HG03135 (cell line): ENCODE data around the gene CGNL1.

Experiments
- ATAC-seq: cut with Tn5 transposase; IDR thresholded peaks from one replicate; pipeline ENCODE4 v1.9.1; 2021; ENCODE audit warnings: mild to moderate bottlenecking, moderate library complexity; ENCODE audit not compliant: unreplicated experiment

The CGNL1 gene

DNA sequence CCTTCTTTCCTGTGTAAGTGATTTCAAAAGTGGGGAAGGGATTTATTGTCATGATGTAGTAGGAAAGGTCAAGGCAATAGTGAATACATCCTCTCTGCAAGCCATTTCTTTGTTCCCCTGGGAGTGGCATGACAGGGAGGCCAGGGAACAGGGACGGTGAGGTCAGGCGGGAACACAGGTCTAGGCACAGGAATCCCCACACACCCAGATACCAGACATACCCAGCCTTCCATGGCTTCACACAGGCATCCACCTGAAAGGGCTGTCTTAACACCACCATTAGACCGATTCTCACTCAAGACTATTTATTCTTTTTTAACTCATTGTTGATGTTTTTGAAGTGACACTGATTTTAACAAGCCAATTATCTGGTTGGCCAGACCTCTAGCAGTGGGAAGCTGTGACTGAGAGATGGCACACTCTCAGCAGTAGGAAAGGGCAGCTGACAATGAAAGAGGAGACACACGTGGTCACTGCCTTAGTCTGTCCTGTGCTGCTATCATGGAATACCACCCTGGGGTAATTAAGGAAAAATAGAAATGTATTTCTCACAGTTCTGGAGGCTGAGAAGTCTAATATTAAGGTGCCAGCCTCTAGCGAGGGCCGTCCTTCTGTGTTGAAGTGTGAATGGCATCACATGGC, 140.8 kb downstream of the CGNL1 start:
- no peak for ATAC-seq

DNA sequence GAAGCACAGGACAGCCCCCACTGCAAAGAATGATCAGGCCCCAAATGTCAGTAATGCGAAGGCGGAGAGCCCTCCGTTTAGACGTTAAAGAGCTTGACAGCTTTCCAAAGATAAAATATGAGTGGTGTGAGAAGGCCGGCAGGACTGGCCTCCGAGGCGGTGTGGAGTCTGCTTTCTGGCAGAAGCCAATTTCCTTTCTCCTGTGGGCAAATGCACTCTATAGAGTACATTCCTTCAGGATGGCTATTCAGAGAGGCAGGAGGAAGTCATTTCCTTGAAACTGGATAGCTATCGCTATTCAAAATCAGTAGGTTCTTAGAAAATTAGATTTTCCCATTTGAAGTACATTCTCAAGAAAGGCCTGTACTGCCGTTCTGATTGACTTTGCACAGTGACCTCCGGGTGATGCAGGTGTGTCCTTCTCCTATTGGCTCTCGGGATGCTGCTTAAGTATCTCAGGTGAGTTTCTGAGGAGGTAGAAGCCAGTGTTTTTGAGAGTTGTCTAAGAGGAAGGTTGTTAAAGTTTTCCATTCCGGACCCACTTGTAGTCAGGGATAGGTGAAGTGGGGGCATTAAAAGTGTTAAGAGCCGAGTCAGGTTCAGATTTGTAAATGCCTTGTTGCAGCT, 142.6 kb downstream of the CGNL1 start:
- ATAC-seq = no peak

DNA sequence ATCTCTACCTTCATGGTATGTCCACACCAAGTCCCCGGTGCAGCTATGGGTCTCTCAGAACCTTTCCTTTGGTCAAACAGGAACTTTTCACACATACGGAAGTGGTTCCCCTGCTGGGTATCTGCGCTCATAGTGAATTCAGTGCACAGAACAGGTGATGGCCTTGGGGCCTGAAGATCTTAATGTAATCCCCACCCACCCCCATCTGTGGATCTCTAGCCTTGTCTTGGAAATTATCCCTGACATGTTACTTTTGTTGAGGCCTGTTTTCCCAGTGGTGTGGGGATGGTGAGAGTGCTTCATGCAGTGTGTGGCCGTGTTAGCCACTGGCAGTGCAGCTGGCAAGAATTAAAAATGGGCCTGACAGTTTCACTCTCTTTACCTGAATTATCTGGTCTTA, 143.5 kb downstream of the CGNL1 start:
- no peak for ATAC-seq

DNA sequence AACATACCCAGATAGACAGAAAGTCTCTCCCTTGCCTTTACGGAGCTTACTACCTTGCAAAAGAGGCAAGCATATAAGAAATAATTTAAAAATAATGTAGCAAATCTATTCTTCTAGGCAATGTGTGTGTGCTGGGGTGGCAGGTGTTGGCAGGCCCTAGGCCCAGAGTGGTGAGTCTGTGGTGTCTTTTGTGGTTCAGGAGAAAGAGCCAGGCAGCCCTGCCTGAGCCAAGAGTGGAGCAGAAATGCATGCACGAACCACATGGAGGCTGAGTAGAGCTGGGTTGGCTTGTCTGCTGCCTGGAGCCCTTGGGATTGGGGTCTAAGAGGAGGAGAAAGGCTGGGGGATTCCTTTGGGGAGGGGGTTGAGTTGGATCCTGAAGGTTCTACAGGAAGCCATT, 145.2 kb downstream of the CGNL1 start:
- no peak for ATAC-seq

DNA sequence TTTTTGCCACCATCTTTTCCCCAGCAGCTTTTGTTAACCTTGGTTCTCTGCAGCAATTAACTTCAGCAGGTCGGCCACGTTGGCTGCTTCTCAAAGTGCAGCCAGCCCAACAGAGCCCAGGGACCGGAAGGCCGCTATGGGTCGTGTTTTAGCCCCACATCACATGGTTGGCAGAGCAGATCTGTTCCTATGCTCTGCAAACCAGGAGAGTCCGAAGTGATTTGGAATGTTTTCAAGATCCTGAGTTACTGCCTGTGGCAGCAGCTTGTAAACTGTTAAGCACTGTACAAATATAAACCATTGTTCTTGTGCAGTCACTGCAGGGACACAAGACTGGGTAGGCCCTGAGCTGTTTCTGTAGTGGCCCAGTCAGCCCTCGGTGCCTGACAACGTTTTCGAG, 145.8 kb downstream of the CGNL1 start:
- ATAC-seq = no peak

DNA sequence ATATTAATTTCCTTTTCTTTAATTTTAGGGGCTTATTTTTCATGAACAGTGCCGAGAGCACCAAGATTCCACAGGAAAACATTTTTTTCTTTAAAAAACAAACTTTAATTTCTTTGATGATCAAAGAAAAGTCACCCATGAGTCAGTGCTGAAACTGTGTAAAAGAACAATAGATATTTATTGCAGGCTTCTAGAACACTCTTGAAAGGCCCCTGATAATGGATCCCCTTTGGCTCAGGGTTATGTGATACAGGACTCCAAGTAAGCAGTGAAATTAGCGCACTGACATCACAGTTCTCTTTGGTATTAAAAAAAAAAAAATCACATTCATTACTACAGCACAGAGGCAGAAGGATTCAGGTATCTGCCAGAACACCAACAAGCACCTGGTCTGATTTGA, 149.3 kb downstream of the CGNL1 start:
- no peak for ATAC-seq

DNA sequence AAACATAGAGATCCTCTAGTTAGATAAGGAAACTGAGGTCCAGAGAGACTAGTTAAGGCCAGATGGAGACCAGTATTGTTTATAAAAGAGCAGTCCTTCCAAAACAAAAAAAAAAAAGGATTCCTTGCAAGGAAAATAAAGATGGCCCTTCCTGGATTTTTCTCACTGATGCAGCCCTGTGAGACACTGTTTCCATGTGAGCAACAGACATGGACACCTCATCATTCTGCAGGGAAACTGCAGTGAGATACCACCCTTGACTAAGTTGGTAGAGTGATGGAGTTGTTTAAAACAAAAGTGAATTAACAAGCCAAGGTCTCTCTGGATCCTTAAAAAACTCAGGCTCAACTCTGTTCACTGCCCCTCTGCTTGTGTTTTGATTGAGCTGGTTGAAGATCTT, 149.8 kb downstream of the CGNL1 start:
- no peak for ATAC-seq

DNA sequence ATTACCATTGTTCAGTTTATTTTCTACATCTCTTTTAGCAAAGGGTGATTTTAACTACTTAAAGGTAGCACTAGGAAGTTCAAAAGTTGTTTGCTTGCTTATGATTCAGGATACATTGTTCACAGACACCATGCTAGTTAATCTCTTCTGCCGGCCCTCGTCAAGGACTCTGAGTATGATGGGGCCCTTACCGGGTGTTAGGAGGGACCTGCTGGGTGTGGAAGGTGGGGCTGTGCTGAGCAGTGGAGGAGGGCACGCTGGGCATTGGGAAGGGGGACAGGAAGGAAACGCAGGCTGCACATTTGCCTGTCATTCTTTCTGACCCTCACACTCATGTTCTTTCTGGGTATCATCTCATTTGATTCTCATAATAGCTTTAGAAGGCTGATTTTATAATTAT, 150.3 kb downstream of the CGNL1 start:
- no peak for ATAC-seq

DNA sequence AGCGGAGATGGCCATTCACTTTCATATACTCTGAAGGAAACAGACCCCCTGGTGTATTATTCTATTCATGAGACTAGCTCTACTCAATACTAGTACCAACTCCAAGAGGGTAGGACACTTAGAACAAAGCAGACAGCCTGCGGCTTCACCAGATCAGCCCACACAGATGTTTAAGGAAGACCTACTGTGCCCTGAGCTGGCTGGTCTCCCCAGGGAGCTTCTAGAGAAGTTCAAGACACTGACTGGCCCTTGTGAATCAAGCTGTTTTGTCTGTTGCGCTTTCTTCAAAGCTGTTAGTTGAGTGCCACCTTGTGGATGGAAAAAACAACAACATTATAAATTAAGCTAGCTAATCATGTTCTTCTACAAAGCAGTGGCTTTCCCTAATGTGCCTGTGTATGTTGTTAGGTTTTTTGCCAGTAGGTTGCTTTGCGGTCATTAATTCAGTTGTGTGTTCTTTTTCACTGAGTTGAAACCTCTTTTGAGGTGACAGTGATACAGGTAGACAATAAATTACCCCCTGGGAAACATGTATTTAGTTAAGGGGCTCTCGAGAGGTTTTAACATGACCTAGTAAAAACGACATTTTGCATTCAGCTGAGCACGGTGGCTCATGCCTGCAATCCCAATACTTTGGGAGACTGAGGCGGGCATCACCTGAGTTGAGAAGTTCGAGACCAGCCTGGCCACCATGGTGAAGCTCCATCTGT, 151.2 kb downstream of the CGNL1 start:
- no peak for ATAC-seq

DNA sequence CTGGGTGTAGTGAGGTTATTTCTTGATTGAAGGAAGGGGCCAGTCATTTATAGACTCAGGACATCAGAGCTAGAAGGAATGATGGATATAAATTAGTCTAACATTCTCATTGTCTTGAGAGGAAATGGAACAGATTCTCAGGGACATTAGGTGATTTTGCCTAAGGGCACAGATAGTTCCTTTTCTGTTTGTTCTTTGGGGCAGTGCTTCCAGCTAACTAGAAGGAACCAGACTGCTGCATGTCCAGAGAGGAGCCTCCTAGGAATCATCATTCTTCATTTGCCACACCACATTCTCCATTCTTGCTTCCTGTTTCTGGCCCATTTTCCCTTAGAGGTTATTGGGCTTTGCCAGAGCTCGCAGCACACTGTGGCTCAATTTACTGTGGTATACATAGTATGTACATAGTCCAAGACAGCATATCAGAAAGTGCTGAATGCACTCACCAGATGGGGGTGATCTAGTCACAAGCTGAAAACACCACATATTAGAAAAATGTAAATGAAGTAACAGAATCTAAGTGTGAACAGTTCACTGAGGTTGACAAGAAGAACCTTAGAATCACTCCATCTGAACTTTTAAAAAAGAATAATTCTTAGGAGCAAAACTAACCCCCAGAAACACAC, 152.7 kb downstream of the CGNL1 start:
- no peak for ATAC-seq

DNA sequence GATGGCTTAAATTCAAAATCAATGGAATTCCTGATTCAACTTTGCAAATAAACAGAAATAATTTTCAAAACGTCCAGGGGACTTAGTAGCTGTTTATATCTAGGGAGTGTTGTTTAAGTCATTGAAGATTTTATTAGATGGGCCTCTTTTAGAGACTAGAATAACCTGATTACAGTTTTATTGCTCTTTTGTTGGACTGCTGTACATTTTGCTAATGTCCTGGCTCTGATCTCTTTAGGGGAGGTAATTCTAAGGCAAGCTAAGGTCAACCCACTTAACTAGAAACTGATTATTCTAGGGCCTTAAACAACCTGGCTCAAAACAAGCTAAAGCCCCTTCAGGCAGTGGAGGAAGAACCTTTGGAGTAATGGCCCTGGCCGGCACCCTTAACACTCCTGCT, 153.4 kb downstream of the CGNL1 start:
- no peak for ATAC-seq

DNA sequence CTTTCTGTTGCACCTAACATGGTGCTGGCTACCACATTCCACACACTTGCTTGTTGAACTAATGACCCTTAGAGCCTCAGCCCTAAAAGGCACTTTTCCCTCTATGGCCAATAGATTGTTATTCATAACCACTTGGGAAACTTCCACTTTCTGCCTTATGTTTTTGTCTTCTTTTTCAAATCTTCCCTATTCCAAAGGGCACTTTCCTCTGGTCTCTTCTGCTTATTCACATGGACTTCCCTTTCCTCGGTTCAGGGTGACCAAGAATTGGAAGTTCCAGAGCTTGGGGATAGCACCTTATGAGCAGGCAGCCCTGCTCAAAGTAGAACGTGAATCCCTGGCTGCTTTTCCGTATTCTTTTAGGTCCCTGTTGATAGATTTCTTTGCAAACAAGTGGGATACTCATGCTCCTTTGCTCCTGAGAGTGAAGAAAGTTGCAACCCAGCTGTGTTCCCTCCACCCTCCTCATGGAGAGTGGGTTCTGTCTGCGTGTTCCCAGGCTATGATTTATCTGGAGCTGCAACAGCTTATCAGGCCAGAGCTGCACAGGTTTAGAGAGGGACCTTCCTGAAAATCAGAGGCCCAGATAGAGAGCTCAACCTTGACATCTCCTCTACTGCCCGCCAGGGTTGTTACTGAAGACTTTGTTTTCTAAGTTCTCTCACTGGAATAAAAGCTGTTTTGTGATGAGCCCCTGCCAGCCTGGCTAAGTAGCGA, 156.6 kb downstream of the CGNL1 start:
- ATAC-seq = no peak

DNA sequence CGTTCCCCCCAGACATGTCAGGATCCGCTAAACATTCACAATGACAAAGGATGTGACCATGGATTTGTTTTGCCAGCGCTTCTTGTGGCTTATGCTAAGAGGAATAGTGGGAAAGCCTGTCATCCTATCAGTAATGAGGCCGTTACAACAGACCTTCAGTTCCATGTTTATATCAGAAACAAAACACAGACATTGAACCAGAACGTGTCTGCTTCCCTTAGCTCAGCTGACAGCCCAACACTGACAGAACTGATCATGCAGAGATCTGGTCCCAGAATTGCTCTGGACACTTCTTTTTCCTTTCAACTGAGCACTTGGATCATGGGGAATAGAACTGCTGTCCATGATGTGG, 157.1 kb downstream of the CGNL1 start:
- ATAC-seq = no peak

DNA sequence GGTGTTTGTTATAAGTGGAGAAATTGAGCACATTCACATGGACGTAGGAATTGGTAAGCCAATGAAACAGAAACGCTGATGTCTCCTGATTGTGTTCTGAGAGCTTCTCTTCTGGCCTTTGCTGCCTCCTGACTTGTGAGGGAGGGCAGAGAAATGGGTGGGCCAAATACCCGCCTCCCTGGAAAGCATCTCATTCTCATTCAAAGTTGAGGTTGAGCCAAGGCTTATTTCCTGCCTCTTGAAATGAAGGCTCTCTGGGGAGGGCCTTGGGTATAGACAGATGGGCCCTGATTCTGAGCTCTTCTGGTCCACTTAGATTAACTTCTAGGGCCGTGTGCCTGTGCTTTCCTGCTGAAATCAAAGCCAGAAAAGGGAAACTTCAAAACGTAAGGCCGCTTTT, 158.0 kb downstream of the CGNL1 start:
- ATAC-seq = no peak

DNA sequence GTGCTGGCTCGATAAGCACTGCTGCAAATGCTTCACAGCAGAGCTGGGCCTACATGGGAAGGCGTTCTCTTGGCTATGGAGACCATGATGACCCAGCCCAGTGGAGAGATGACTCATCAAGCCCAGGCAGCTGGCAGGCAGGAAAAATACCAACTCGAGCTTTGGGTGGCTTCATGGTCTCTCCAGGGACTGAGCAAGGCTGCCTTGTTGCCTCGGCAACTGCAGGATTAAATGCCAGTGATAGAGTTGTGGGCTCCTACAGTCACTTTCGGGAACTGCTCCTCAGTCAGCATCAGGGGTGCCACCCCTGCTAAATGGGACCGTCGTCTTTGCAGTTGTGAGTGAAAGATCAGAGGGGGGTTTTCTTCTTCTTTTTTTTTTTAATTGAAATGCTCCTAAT, 160.8 kb downstream of the CGNL1 start:
- no peak for ATAC-seq

DNA sequence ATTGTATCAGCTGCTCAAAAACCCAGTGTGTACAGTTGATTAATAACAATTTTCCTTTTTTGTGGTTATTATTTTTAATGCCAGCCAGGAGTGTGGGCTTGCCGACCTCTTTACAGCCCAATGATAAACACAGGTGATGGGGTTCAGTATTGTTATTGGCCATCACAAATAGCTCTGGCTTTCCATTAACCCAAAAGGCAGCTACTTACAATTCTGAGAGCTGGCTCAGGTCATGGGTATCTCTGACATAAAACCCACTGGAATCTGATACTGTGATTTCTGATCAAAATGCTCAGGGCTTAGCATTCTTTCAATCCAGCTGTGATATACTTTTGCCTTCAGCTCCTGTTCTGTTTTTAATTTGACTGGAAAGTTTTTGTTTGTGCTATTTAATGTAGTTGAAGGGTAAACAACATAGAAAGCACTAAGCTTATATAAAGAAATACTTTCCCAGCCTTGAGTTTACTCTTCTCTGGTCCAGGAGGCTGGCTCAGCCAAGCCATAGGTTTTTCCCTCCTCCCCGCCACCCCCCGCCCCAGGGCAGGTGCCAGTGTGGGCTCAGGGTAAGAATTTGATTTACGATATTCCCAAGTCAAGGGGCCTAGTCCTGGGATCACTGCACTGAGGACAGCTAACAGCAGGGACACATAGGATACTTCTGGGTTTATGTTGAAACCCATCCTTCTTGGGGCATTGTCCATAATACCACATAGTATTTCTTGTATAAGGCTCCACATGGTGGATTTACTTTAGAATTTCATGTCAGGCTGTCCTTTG, 161.4 kb downstream of the CGNL1 start:
- no peak for ATAC-seq

DNA sequence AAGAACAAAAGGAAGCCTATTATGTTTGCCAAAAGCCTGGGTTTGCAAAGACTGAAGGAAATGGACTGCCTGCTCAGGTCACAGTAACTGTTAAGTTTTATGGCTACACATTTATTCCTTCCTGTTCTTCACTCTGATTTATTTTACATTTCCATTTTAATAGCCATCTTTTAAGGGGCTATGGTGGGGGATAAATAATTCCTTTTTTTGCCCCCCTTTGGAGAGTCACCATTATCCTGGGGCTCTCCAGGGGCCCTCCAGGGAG, 161.9 kb downstream of the CGNL1 start:
- ATAC-seq = no peak

DNA sequence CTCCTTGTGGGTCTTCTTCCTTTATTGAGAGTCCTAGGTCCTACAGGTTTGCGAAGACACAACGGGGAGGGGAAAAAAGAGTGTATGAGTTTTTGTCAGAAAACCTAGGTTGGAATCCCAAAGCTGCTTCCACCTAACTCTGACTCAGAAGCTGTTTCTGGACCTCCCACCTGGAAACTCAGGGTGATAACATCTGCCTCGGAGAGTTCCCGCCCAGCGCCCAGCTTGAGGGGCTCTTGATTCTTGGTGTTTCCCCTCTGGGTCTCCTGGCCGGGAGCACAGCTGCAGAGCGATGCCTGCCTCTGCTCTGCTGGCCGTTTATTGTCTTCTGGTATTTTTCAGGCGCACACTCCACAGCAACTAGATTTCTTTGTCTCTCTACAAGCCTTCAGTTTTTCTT, 162.5 kb downstream of the CGNL1 start:
- no peak for ATAC-seq

DNA sequence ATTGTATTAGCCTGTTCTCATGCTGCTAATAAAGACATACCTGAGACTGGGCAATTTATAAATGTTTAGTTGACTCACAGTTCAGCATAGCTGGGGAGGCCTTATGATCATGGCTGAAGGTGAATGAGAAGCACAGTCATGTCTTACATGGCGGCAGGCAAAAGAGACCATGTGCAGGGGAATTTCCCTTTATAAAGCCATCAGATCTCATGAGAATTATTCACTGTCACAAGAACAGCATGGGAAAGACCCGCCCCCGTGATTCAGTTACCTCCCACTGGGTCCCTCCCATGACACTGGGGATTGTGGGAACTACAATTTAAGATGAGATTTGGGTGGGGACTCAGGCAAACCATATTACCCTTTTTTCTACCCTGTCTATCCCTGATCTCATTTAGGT, 163.9 kb downstream of the CGNL1 start:
- ATAC-seq = no peak

DNA sequence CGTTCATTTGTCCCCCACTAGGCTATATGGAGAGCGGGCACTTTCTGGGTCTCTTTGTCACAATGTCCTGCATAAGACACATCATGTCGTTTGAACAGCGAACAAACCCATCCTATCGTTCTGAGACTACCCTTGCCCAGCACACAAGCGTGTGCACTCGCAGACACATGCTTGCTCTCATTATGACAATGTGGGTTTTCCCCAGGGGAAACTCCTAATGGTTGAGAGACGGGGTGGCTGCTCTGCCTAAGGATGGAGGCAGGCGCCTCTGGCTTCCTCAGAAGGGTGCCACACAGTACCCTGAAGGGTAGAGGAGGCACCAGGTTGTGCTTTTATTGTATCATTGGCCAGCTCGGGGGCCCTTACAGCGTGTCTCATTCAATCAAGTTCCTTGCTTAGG, 164.4 kb downstream of the CGNL1 start:
- ATAC-seq = no peak

DNA sequence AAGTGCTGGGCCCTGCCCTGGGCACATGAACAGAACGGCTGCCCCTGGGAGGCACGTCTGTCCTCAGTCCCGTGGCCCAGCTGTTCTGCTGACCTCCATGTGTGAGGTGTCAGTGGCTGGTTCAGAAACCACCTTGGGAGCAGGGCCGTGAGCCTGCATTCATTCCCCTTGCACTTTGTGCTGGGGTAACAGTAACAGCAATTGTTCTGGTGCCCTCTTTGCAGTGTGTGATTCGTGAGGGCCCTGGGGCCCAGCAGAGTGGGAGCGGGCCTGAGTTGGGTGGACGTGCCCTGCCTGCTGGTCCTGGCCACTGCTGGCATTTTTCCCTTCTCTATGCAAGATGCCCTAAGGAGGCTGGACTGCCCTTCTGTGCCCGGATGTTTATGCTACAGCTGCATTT, 165.0 kb downstream of the CGNL1 start:
- no peak for ATAC-seq
